22Rv1 (cell line): Measurements from ENCODE around the gene DCLRE1C.

Experiments used
- CTCF ChIP-seq: fragments of 450-650 bp; IDR thresholded peaks from 2 replicates; pipeline ENCODE4 v1.5.1; 2017; ENCODE audit warnings: mild to moderate bottlenecking
- ZFX ChIP-seq: fragments of 450-650 bp; IDR thresholded peaks from 2 replicates; pipeline ENCODE4 v1.6.1; 2017; ENCODE audit warnings: antibody characterized with exemption, borderline replicate concordance

DNA sequence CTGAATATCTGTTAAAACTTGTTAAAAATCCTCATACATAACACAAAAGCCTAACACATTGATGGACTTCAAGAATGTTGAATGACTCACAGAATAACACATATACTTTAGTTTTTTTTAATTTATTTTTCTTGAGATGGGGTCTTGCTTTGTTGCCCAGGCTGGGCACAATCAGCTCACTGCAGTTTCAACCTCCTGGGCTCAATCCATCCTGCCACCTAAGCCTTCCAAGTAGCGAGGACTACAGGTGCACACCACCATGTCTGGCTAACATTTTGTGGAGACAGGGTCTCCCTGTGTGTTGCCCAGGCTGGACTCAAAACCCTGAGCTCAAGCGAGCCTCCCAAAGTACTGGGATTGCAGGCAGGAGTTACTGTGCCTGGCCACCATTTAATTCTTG is 47.1 kb downstream of the DCLRE1C start:
- TF ChIP-seq CTCF (no peak), ZFX (no peak)
